GM19372 (cell line): ENCODE data around the gene TANGO2.

Source experiments
- ATAC-seq: cut with Tn5 transposase; IDR thresholded peaks from one replicate; pipeline ENCODE4 v1.9.1; 2021; ENCODE audit warnings: mild to moderate bottlenecking, low read depth, moderate library complexity; ENCODE audit not compliant: unreplicated experiment

Gene TANGO2

GRCh38 chr22:20011123-20011992 is 9.6 kb upstream of the TANGO2 start:
- ATAC-seq: no peak

GRCh38 chr22:20011993-20012740 is 8.7 kb upstream of the TANGO2 start:
- ATAC-seq: no peak

- ATAC-seq: no peak
These were observed 8.1 kb upstream of the TANGO2 start for GRCh38 chr22:20012741-20013331.

GRCh38 chr22:20013382-20013871 is 7.5 kb upstream of the TANGO2 start:
- no peak for ATAC-seq

GRCh38 chr22:20014526-20015186 is 6.3 kb upstream of the TANGO2 start:
- ATAC-seq: no peak

- no peak for ATAC-seq
These were observed 5.7 kb upstream of the TANGO2 start for GRCh38 chr22:20015187-20015625.

GRCh38 chr22:20015971-20016733 is 4.8 kb upstream of the TANGO2 start:
- ATAC-seq: no peak

- ATAC-seq: peak; percentile 63
These were observed 3.9 kb upstream of the TANGO2 start, which contains the start of gene ARVCF for GRCh38 chr22:20016734-20017621. Gene ARVCF, minus strand, starts transcription at chr22:20016823. Its CDS starts 26,029 bp downstream, at chr22:19990794.

- no peak for ATAC-seq
These were observed 3.3 kb upstream of the TANGO2 start for GRCh38 chr22:20017622-20017958.

GRCh38 chr22:20018001-20018400 is 2.9 kb upstream of the TANGO2 start:
- ATAC-seq: no peak

GRCh38 chr22:20019661-20020532 is 1.0 kb upstream of the TANGO2 start:
- ATAC-seq: no peak

GRCh38 chr22:20021196-20022181 is 579 bp downstream of the TANGO2 start:
- ATAC-seq: no peak

- no peak for ATAC-seq
These were observed 1.5 kb downstream of the TANGO2 start for GRCh38 chr22:20022231-20022977.

GRCh38 chr22:20022978-20023613 is 2.2 kb downstream of the TANGO2 start:
- ATAC-seq: no peak

- ATAC-seq: no peak
These were observed 3.3 kb downstream of the TANGO2 start for GRCh38 chr22:20024225-20024624.
